Astrocyte (in vitro differentiated cells and primary cell): ENCODE measurements around the gene NRAP. TPM values are rescaled to one million over a fixed set of nuclear protein-coding genes. Genes with fewer than 3 reads are reported as not detected.

Experiments used
- DNase-seq: peaks from one replicate; pipeline ENCODE4 v3.0.0-alpha.2; 2010; ENCODE audit warnings: low read depth
- FAIRE-seq: peaks from 2 replicates; lab custom pipeline; 2011; peaks lifted over from hg19 to GRCh38; lab: Jason Lieb, UNC
- H2AFZ ChIP-seq: 2 replicates; pipeline ENCODE4 v1.6.0; 2012; ENCODE audit warnings: low read depth, low read length, inconsistent platforms
- H3K27ac ChIP-seq: 2 replicates; pipeline ENCODE4 v1.5.1; 2011; ENCODE audit warnings: low read depth, low read length, inconsistent platforms
- H3K27me3 ChIP-seq: 2 replicates; pipeline ENCODE4 v1.6.0; 2011; ENCODE audit warnings: low read length, inconsistent platforms; ENCODE audit not compliant: insufficient read depth
- H3K36me3 ChIP-seq: 2 replicates; pipeline ENCODE4 v1.5.1; 2011; ENCODE audit warnings: low read length, inconsistent platforms; ENCODE audit not compliant: insufficient read depth
- H3K4me1 ChIP-seq: 2 replicates; pipeline ENCODE4 v1.5.1; 2011; ENCODE audit warnings: low read length, inconsistent platforms; ENCODE audit not compliant: insufficient read depth
- H3K4me2 ChIP-seq: 2 replicates; pipeline ENCODE4 v1.6.0; 2012; ENCODE audit warnings: low read length, inconsistent platforms
- H3K4me3 ChIP-seq: 2 replicates; pipeline ENCODE4 v1.5.1; 2011; ENCODE audit warnings: low read depth, mild to moderate bottlenecking, low read length, inconsistent platforms; ENCODE audit not compliant: insufficient read depth
- H3K79me2 ChIP-seq: 2 replicates; pipeline ENCODE4 v1.6.0; 2012; ENCODE audit warnings: mild to moderate bottlenecking, low read length, inconsistent platforms; ENCODE audit not compliant: insufficient read depth
- H3K9ac ChIP-seq: 2 replicates; pipeline ENCODE4 v1.6.0; 2012; ENCODE audit warnings: mild to moderate bottlenecking, low read length, inconsistent platforms
- H3K9me3 ChIP-seq: 2 replicates; pipeline ENCODE4 v1.5.1; 2012; ENCODE audit warnings: low read depth, mild to moderate bottlenecking, low read length, inconsistent platforms; ENCODE audit not compliant: insufficient read depth
- H4K20me1 ChIP-seq: 2 replicates; pipeline ENCODE4 v1.6.0; 2012; ENCODE audit warnings: low read length, inconsistent platforms; ENCODE audit not compliant: insufficient read depth
- H3K27ac Mint-ChIP-seq: one replicate; pipeline ENCODE4 v1.8.0; 2021; ENCODE audit warnings: mild to moderate bottlenecking, mixed read lengths; ENCODE audit not compliant: unreplicated experiment
- H3K27me3 Mint-ChIP-seq: one replicate; pipeline ENCODE4 v1.8.0; 2021; ENCODE audit warnings: low read depth, mixed read lengths; ENCODE audit not compliant: unreplicated experiment
- H3K36me3 Mint-ChIP-seq: one replicate; pipeline ENCODE4 v1.8.0; 2021; ENCODE audit warnings: low read depth, mixed read lengths; ENCODE audit not compliant: unreplicated experiment
- H3K4me1 Mint-ChIP-seq: one replicate; pipeline ENCODE4 v1.8.0; 2021; ENCODE audit warnings: low read depth, mixed read lengths; ENCODE audit not compliant: unreplicated experiment
- H3K4me3 Mint-ChIP-seq: one replicate; pipeline ENCODE4 v1.8.0; 2021; ENCODE audit warnings: mild to moderate bottlenecking, moderate library complexity, mixed read lengths; ENCODE audit not compliant: unreplicated experiment
- H3K9me3 Mint-ChIP-seq: one replicate; pipeline ENCODE4 v1.8.0; 2021; ENCODE audit warnings: mild to moderate bottlenecking, mixed read lengths; ENCODE audit not compliant: unreplicated experiment
- EZH2 ChIP-seq: IDR thresholded peaks from 2 replicates; pipeline ENCODE4 v1.6.1; 2012; ENCODE audit warnings: mild to moderate bottlenecking, low read length, inconsistent platforms; ENCODE audit not compliant: insufficient read depth
- total RNA-seq: library from RNA; stranded (reverse); gene quantifications from 2 replicates; pipeline ENCODE4 v1.2.1, GENCODE V29; 2021
- TF ChIP-seq, protein P1 (sequence below): IDR thresholded peaks from 2 replicates; pipeline ENCODE4 v1.5.1; 2011; ENCODE audit warnings: low read depth, mild to moderate bottlenecking, inconsistent platforms, low read length, moderate library complexity; ENCODE audit not compliant: insufficient read depth

NRAP gene
- total RNA-seq, 1 donor from 2014 or later = not detected

GRCh38 chr10:113620936-113621335, 42.9 kb downstream of the NRAP start:
- Mint-ChIP-seq H3K27ac (no peak overlapping the region), H3K27me3 (peaks cover 71% of the 10 kb centered on the region)
- H3K27me3 ChIP-seq = peaks cover 28% of the 10 kb centered on the region

DNA sequence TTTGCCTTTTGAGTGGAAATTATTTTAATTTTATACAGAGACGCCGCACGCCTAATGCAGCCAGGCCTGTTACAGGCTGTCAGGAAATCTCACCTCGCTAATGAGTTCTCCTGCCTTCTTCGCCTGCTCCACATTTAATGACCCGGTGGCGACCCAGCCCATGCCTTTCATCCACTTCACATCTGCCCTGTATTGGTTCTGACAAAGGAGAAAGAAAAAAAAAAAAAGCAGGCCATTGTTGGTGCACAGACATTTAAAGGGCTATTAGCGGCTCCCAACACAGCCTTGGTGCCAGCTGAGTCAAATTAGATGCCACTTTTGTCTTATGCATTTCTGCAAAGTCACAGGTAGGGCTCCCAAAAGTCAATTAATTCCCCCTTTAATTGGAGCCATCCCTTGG, 43.3 kb downstream of the NRAP start:
- no peaks in the 10 kb centered on the region for H3K9me3 Mint-ChIP-seq
- H3K4me3 ChIP-seq = no peak overlapping the region
- H3K27me3 ChIP-seq = peaks cover 27% of the 10 kb centered on the region
- H3K4me1 ChIP-seq = no peaks in the 10 kb centered on the region
- TF ChIP-seq EZH2 = no peak
- TF ChIP-seq, protein P1, sequence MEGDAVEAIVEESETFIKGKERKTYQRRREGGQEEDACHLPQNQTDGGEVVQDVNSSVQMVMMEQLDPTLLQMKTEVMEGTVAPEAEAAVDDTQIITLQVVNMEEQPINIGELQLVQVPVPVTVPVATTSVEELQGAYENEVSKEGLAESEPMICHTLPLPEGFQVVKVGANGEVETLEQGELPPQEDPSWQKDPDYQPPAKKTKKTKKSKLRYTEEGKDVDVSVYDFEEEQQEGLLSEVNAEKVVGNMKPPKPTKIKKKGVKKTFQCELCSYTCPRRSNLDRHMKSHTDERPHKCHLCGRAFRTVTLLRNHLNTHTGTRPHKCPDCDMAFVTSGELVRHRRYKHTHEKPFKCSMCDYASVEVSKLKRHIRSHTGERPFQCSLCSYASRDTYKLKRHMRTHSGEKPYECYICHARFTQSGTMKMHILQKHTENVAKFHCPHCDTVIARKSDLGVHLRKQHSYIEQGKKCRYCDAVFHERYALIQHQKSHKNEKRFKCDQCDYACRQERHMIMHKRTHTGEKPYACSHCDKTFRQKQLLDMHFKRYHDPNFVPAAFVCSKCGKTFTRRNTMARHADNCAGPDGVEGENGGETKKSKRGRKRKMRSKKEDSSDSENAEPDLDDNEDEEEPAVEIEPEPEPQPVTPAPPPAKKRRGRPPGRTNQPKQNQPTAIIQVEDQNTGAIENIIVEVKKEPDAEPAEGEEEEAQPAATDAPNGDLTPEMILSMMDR = no peak
- H3K79me2 ChIP-seq = no peaks in the 10 kb centered on the region
- H3K27ac Mint-ChIP-seq = no peak overlapping the region
- peaks cover 74% of the 10 kb centered on the region for H3K27me3 Mint-ChIP-seq
- H3K36me3 ChIP-seq = no peaks in the 10 kb centered on the region
- H3K9ac ChIP-seq = no peak overlapping the region
- no peak for FAIRE-seq
- no peak overlapping the region for H3K4me2 ChIP-seq
- H3K36me3 Mint-ChIP-seq = peaks cover 2% of the 10 kb centered on the region
- no peak overlapping the region for H3K27ac ChIP-seq
- no peaks in the 10 kb centered on the region for H3K4me1 Mint-ChIP-seq
- H3K9me3 ChIP-seq = no peaks in the 10 kb centered on the region
- no peaks in the 10 kb centered on the region for H4K20me1 ChIP-seq
- H2AFZ ChIP-seq = no peak overlapping the region
- DNase-seq = no peak
- no peak overlapping the region for H3K4me3 Mint-ChIP-seq

More at GRCh38 chr10:113620936-113621335, 42.9 kb downstream of the NRAP start:
- Histone ChIP-seq H3K4me3 (no peak overlapping the region), H3K36me3 (no peaks in the 10 kb centered on the region), H4K20me1 (no peaks in the 10 kb centered on the region), H2AFZ (no peak overlapping the region), H3K79me2 (no peaks in the 10 kb centered on the region), H3K4me2 (no peak overlapping the region), H3K4me1 (no peaks in the 10 kb centered on the region), H3K9ac (no peak overlapping the region), H3K9me3 (no peaks in the 10 kb centered on the region), H3K27ac (no peak overlapping the region)
- Mint-ChIP-seq H3K4me1 (no peaks in the 10 kb centered on the region), H3K4me3 (no peak overlapping the region), H3K36me3 (peaks cover 2% of the 10 kb centered on the region), H3K9me3 (no peaks in the 10 kb centered on the region)
- FAIRE-seq (no peak), DNase-seq (no peak)
- TF ChIP-seq, protein P1 = no peak
- TF ChIP-seq EZH2 = no peak

GRCh38 chr10:113619401-113619800, 44.4 kb downstream of the NRAP start:
- no peaks in the 10 kb centered on the region for H3K36me3 ChIP-seq
- Mint-ChIP-seq H3K4me3 (no peak overlapping the region), H3K27ac (no peak overlapping the region), H3K36me3 (peaks cover 2% of the 10 kb centered on the region), H3K9me3 (no peaks in the 10 kb centered on the region), H3K4me1 (peaks cover 3% of the 10 kb centered on the region), H3K27me3 (peaks cover 77% of the 10 kb centered on the region)
- no peak overlapping the region for H2AFZ ChIP-seq
- DNase-seq = no peak
- peaks cover 34% of the 10 kb centered on the region for H3K27me3 ChIP-seq
- no peaks in the 10 kb centered on the region for H4K20me1 ChIP-seq
- H3K9me3 ChIP-seq = no peaks in the 10 kb centered on the region
- H3K27ac ChIP-seq = no peak overlapping the region
- H3K4me2 ChIP-seq = no peak overlapping the region
- TF ChIP-seq, protein P1 = no peak
- no peak for TF ChIP-seq EZH2
- H3K9ac ChIP-seq = no peak overlapping the region
- no peaks in the 10 kb centered on the region for H3K4me1 ChIP-seq
- FAIRE-seq = no peak
- no peaks in the 10 kb centered on the region for H3K79me2 ChIP-seq
- no peak overlapping the region for H3K4me3 ChIP-seq
